IPS-18c (cell line): ENCODE measurements around the gene ACP3.
"Not testable (repeated sequence)": the region's sequence is repeated elsewhere in the genome, so short reads cannot be mapped to it uniquely, and the experiment has no call there.

ENCODE experiments used
- H3K4me3 ChIP-seq: 2 replicates; pipeline ENCODE4 v1.7.0; 2013; ENCODE audit warnings: low read depth, mild to moderate bottlenecking, low read length, moderate library complexity; ENCODE audit not compliant: insufficient read depth
- H3K9me3 ChIP-seq: one replicate; pipeline ENCODE4 v1.6.1; 2013; ENCODE audit warnings: mild to moderate bottlenecking, low read length, moderate library complexity; ENCODE audit not compliant: control insufficient read depth, insufficient read depth

The ACP3 gene

DNA sequence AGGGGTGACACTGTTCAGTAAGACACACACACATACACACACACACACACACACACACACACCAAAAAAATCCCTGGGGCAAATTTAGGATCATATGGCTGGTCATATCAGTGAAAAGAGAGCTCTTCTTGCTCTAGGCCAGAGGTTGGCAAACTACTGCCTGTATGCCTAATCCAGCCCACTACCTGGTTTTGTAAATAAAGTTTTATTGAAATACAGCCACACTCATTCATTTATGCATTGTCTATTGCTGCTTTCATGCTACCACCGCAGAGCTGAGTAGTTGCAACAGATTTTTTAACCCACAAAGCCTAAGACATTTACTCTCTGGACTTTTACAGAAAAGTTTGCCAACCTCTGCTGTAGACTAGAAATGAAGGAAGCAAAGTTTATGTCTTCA lies 30.6 kb downstream of the ACP3 start:
- Histone ChIP-seq H3K9me3 (no peaks in the 10 kb centered on the region), H3K4me3 (no peak overlapping the region)

DNA sequence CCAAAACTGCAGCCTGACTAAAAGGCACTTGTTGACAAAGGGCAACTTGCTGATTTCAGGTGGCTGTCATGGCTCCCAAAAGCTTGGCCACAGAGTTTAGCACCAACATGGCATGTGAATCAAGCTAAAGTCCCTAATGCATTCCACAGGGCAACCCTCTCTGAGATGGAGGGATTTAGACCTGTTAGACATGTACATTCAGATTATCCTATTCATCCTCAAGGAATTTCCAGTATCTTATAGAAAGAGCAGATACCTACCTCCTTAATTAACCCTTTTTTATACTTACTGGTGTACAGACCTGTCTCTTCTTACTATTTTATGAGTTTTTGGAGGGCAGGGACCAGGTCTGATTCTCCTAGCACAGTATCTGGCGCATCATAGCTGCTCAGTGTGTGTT lies 31.3 kb downstream of the ACP3 start:
- H3K4me3 ChIP-seq = no peak overlapping the region
- no peaks in the 10 kb centered on the region for H3K9me3 ChIP-seq

DNA sequence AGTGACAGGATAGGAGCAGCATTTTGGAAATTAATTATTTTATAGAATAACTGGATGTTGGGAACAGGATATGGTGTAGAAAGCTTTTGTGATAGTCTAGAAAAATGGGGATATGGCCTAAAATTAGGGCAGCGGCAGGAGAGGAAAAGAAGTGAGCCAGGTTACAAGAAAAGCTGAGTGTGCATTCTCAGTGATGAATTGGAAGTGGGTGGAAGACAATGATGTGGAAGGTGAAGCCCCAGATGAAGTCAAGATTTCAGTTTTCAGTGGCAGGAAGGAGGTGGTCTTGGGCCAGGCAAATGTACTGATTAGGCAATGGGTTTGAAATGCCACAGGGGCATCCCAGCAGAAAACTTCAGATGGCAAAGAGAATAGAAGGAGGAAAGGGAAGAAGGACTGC lies 33.6 kb downstream of the ACP3 start:
- Histone ChIP-seq H3K9me3 (no peaks in the 10 kb centered on the region), H3K4me3 (no peak overlapping the region)

DNA sequence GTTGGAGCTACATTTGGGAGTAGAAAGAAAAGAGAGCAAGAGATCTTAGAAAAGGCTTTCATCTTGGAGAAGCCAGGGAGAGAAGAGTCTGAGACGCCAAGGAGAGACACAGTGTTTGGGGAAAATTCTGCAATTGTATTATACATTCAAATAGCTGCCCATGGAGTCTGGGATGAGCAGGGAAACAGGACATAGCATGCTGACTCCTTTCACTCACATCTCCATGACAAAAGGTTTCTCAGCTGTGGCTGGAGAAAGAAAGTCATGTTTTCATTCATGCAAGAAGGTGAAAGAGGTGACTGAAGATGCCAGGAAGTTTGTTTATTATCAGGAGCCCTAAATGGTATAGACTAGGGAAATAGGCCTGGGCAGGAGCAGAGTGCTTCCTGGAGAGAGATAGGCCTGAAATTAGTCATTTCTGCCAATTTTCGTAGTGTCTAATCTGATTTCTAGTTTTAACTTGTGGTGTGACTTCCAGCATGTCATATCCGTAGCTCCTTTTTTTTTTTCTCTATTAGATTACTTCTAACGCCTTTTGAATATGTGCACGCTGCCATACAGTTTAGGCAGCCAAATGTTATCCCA lies 34.1 kb downstream of the ACP3 start:
- no peaks in the 10 kb centered on the region for H3K9me3 ChIP-seq
- H3K4me3 ChIP-seq = no peak overlapping the region

DNA sequence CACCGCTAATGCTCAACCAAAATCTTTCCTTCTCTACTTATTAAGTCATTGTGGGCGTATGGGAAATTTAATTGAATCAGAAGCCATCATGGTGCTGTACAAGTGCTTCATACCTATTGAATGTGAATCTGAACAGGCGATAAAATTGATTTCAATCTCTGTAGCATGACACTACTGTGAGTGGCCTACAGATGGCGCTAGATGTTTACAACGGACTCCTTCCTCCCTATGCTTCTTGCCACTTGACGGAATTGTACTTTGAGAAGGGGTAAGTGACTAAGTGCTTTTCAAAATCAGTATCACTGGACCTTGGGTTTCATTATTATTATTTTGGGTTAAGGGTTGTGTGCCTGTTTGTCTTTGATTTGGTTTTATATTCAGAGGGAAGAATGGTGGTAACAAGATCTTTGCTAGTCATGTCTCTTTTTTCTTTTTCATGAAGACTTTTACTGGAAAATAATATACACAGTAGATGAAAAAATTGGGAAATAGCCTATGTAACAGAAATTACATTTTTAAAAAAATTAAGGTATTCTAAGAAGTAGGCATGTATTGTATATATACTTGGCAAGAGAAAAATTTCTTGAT lies 35.4 kb downstream of the ACP3 start:
- no peaks in the 10 kb centered on the region for H3K9me3 ChIP-seq
- H3K4me3 ChIP-seq = no peak overlapping the region

DNA sequence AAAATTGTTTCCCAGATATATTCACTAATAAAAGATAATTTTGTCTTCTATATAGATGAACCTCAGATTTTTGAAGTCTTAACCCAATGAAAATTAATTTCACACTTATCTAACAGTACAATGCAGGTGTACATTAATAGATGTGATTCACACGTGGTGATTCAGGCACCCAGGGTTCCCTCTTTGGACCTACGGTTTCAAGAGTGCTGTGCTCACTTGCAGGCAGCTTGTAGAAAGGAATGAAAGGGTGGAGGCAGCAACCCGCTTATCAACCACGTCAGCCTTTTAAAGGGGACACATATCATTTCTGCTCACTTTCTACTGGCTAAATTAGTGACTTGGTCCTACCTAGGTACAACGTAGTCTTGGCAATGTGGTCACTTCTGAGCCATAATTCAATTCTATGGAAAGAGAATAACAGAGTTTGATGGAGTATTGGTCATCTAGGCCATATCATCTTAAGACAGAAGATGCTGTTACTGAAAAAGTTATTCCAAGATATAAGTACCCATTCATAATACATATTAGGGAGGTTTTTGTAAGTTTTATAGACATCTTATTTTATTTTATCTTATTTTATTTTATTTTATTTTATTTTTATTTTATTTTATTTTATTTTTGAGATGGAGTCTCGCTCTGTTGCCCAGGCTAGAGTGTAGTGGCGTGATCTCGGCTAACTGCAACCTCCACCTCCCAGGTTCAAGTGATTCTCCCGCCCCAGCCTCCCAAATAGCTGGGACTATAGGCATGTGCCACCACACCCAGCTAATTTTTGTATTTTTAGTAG lies 37.9 kb downstream of the ACP3 start:
- Histone ChIP-seq H3K4me3 (no peak overlapping the region), H3K9me3 (no peaks in the 10 kb centered on the region)

DNA sequence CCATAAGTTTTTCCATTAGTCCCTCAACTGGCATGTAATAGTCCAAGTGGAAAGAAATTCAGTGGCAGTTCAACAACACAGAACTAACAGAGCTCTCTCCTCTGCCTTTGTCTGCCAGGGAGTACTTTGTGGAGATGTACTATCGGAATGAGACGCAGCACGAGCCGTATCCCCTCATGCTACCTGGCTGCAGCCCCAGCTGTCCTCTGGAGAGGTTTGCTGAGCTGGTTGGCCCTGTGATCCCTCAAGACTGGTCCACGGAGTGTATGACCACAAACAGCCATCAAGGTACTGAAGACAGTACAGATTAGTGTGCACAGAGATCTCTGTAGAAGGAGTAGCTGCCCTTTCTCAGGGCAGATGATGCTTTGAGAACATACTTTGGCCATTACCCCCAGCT lies 39.4 kb downstream of the ACP3 start:
- no peaks in the 10 kb centered on the region for H3K9me3 ChIP-seq

DNA sequence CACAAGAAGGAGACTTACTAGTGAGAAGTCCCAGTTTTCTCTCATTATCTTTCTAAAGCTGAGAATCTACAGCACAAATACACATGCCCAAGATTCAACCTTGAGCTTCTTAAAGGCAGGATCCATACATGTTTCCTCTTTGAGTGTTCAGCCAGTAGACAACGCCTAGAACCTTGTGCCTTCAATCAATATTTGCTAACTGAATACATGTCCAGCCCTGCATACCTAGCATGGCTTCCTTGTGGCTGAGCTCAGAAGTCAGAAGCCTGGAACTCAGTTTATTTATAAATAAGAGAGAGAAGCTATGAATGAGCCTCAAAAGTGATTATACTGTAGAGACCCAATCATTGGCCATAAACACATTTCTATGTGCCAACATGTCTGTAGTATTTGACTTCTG lies 43.5 kb downstream of the ACP3 start:
- no peak overlapping the region for H3K4me3 ChIP-seq
- no peaks in the 10 kb centered on the region for H3K9me3 ChIP-seq

More for the DNA sequence above, 39.4 kb downstream of the ACP3 start:
- no peak overlapping the region for H3K4me3 ChIP-seq

DNA sequence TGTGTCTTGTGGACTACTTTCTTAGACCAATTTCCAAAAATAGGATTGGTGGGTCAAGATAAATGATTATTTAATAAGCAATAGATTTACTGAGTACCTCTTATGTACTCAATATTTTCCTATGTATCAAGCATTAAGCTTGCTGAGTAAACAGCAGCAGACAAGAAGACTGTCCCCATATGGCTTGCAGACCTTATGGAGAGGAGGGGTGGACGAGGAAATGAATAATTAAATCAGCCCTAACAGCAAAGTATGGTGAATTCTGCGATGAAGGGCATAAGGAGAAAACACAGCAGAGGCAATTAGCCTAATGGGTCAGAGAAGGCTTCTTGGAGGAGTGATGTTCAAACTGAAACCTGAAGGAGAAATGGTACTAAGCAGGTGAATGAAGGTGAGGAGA lies 45.1 kb downstream of the ACP3 start:
- H3K9me3 ChIP-seq = no peaks in the 10 kb centered on the region
- no peak overlapping the region for H3K4me3 ChIP-seq

DNA sequence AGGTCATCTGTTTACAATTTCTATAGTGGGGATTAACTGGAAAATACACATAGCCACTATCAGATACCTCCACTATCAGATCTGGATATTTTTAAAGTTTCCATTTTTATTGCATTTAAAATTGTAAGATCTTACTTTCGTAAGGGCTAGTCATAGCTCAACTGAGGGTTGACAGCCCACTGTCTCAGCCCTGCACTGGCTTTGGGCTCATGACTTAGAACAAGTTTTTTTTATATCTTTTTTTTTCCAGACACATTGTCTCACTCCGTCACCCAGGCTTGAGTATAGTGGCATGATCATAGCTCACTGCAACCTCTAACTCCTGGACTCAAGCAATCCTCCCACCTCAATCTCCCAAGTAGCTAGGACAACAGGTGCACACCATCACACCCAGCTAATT lies 51.3 kb downstream of the ACP3 start:
- Histone ChIP-seq H3K9me3 (no peaks in the 10 kb centered on the region), H3K4me3 (no peak overlapping the region)

DNA sequence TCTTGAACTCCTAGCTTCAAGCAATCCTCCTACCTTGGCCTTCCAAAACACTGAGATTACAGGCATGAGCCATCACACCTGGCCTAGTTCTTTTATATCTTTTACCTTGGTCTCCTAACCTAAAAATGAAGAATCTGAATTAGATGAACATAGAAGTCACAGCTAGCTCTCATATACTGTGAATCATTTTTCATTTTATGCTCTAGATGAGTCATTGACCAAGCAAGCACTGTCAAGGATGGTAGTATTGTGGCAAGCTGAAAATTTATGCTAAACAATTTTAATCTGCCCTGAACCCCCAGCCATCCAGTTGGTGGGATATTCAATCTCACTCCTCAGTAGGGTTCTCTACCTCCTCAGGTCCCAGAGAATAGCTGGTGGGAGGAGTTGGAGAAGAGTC lies 51.8 kb downstream of the ACP3 start:
- Histone ChIP-seq H3K4me3 (no peak overlapping the region), H3K9me3 (no peaks in the 10 kb centered on the region)

DNA sequence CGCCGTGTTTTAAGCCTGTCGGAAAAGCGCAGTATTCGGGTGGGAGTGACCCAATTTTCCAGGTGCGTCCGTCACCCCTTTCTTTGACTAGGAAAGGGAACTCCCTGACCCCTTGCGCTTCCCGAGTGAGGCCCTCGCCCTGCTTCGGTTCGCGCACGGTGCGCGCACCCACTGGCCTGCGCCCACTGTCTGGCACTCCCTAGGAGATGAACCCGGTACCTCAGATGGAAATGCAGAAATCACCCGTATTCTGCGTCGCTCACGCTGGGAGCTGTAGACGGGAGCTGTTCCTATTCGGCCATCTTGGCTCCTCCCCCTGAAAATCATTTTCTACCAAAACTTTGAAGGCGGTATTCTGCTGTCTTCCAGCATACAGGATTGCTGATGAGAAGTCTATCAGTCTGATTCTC lies 59.7 kb downstream of the ACP3 start:
- peak overlapping the region; percentile 51; the same call in 1 of the 2 replicates for H3K4me3 ChIP-seq
- H3K9me3 ChIP-seq = not testable (repeated sequence)

DNA sequence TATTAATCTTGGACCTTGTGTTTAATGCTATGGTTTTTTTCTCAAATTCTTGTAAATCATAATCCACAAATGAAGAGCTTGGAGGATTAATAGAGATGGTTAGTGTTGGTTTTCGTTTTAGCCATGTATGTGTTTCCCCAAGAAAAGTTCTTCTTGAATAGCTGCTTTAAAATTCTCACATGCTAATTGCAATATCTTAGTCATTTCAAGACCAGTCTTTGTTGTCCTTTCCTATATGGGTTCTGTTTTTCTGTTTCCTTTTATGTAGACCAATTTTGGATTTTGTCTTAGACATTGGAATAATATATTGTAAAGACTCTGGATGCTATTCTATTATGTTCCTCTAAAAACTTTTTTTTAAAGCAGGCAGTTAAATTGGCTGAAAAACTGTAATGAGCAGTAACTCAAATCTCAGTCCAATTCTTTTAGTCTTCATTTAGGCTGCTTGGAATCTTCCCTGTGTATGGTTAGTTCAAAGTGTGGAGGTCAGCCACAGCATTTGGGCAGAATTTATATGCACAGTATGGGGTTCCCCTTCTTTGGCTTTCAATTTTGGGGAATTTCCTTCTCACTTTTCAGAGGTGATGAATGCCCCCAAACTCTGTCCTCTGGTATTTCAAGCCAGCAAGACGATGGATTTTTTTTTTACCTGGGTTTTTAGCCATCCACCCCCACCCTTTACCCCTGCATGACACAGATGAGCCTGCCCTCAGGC lies 61.0 kb downstream of the ACP3 start:
- H3K9me3 ChIP-seq = no peaks in the 10 kb centered on the region
- H3K4me3 ChIP-seq = no peak overlapping the region

DNA sequence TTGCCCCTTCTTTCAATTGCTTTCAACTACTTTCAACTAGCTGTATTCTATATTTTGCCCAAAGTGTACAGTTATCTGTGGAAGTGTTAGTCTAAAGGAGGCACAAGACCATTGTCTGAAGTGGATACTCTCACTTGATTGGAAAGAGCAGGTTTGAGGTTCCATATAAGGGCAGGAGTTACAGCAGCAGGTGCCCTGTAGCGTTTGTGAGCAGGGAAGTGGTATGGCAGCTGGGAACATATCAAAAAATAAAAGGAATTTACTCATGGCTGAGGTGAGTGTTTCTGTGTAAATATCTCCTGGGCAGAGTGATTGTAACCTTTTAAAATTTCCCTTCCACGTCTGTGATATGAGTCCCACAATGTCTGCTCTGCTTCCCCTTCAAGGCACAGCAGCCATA lies 61.6 kb downstream of the ACP3 start:
- H3K9me3 ChIP-seq = no peaks in the 10 kb centered on the region
- no peak overlapping the region for H3K4me3 ChIP-seq

DNA sequence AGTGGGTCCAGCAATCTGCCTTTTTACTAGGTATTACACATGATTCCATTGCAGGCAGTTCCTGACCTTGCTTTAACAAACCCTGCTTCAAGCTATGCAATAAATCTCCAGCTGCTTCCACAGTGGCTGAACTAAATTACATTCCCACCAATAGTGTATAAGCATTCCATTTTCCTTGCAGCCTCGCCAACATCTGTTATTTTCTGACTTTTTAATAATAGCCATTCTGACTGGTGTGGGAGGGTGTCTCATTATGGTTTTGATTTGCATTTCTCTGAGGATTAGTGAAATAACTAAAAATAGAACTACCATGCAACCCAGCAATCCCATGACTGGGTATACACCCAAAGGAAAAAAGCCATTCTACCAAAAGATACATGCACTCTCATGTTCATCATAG lies 63.7 kb downstream of the ACP3 start:
- Histone ChIP-seq H3K4me3 (no peak overlapping the region), H3K9me3 (no peaks in the 10 kb centered on the region)

DNA sequence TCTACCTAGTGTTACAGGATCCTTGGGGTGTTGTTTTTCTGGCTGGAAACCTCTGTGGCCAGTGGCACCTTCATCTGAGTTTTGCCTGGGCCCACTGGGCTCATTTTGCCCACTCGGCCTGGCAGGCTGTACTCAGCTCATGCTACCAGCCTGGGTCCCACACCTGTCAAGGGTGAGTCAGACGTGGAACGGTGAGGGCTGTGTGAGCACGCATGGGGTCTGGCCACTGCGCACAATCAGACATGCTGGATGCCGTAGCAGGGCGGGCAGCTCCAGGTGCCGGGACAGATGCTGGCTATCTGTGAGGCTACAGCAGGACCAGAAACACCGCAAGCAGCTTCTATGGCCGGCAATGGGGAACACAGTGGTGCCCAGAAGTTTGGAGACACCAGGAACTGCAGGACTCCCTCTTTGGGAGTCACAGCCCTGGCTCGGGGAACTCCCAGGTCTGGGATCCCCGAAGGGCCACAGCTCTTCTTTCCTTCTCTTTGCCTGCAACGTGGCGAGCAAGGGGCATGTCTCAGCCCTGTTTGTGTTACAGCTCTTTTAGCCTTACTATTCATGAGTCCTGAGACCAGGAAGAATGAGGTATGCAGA lies 64.2 kb downstream of the ACP3 start:
- H3K9me3 ChIP-seq = no peaks in the 10 kb centered on the region
- no peak overlapping the region for H3K4me3 ChIP-seq

DNA sequence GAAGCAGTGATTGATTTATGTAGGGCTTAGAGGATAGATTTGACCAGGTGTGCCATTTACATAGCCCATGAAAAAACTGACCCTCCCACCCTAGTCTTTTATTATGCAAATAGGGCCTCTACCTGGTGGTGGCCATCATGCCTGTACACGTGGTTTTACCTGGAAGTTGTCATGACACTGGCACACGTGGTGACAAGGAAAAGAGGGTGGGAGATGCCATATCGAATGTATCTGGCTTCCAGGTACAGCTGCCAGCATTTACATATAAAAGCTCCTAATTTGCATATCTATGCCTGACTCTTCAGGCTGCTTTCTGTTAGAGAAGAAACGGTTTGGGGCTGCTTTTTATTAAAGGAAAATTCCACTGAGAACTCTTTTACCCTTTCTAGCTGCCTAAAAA lies 65.1 kb downstream of the ACP3 start:
- no peaks in the 10 kb centered on the region for H3K9me3 ChIP-seq
- H3K4me3 ChIP-seq = no peak overlapping the region
